ENCODE data around the gene MGRN1. TPM values are rescaled to one million over a fixed set of nuclear protein-coding genes. Genes with fewer than 3 reads are reported as not detected.

Gene MGRN1
- total and polyA plus RNA-seq, 2 experiments from 2014 or later: 14.0 to 26.4 TPM

- Histone ChIP-seq H3K4me3 (no peak overlapping the region), H3K79me2 (ENCODE audit: insufficient read depth) (no peaks in the 10 kb centered on the region), H3K9me3 (ENCODE audit: low read depth) (no peaks in the 10 kb centered on the region), H3K4me2 (ENCODE audit: unreplicated experiment) (no peak overlapping the region), H3K4me1 (ENCODE audit: insufficient read depth) (no peaks in the 10 kb centered on the region), H2AFZ (no peak overlapping the region), H3K36me3 (ENCODE audit: low read depth) (no peaks in the 10 kb centered on the region), H3K27ac (no peak overlapping the region), H3K9ac (no peak overlapping the region), H4K20me1 (ENCODE audit: insufficient read depth) (no peaks in the 10 kb centered on the region), H3F3A (ENCODE audit: insufficient read depth) (no peaks in the 10 kb centered on the region), H3K9me2 (ENCODE audit: insufficient read depth) (no peaks in the 10 kb centered on the region), H3K27me3 (replicated peaks; ENCODE audit: insufficient read depth) (peaks cover 11% of the 10 kb centered on the region; the same call in 1 of the 2 replicates)
- no peak for DNase-seq
- TF ChIP-seq EZH2 (IDR thresholded peaks at IDR 0.05; ENCODE audit: insufficient read depth, poor library complexity, severe bottlenecking) (no peak), EZH2phosphoT487 (IDR thresholded peaks at IDR 0.05; ENCODE audit: insufficient read depth, low read depth) (no peak)
- 36 to 58% methylated on average over 3 to 6 of the region's 6 CpGs for WGBS, 2 experiments (ENCODE audit: low coverage in 1 of 2, low lambda C conversion rate in 2 of 2, missing lambda C conversion rate in 2 of 2)
- in situ Hi-C loops (cut with MboI): no loop called here
Measured at GRCh38 chr16:4601864-4602186, 22.8 kb upstream of the MGRN1 start.

- Histone ChIP-seq H4K20me1 (ENCODE audit: insufficient read depth) (no peaks in the 10 kb centered on the region), H3K27ac (no peak overlapping the region), H3F3A (ENCODE audit: insufficient read depth) (no peaks in the 10 kb centered on the region), H3K4me3 (no peak overlapping the region), H3K36me3 (ENCODE audit: low read depth) (no peaks in the 10 kb centered on the region), H3K27me3 (replicated peaks; ENCODE audit: insufficient read depth) (peaks cover 11% of the 10 kb centered on the region; the same call in 1 of the 2 replicates), H3K9ac (no peak overlapping the region), H3K4me1 (ENCODE audit: insufficient read depth) (no peaks in the 10 kb centered on the region), H3K79me2 (ENCODE audit: insufficient read depth) (no peaks in the 10 kb centered on the region), H3K9me3 (ENCODE audit: low read depth) (no peaks in the 10 kb centered on the region), H3K9me2 (ENCODE audit: insufficient read depth) (no peaks in the 10 kb centered on the region), H3K4me2 (ENCODE audit: unreplicated experiment) (no peak overlapping the region), H2AFZ (no peak overlapping the region)
- in situ Hi-C loops (cut with MboI): no loop called here
- no peak for DNase-seq
- 43 to 78% methylated on average over 5 of the region's 8 CpGs for WGBS, 2 experiments (ENCODE audit: low coverage in 1 of 2, low lambda C conversion rate in 2 of 2, missing lambda C conversion rate in 2 of 2)
- TF ChIP-seq EZH2 (IDR thresholded peaks at IDR 0.05; ENCODE audit: insufficient read depth, poor library complexity, severe bottlenecking) (no peak), EZH2phosphoT487 (IDR thresholded peaks at IDR 0.05; ENCODE audit: insufficient read depth, low read depth) (no peak)
Measured at GRCh38 chr16:4602331-4602730, 22.3 kb upstream of the MGRN1 start.

- peaks cover 4% of the 10 kb centered on the region; the same call in 1 of the 2 replicates for H3K79me2 ChIP-seq (ENCODE audit: insufficient read depth)
- TF ChIP-seq EZH2phosphoT487 (IDR thresholded peaks at IDR 0.05; ENCODE audit: insufficient read depth, low read depth): no peak
- H2AFZ ChIP-seq: no peak overlapping the region
- no peak for DNase-seq
- WGBS, 2 experiments (ENCODE audit: low coverage in 1 of 2, low lambda C conversion rate in 2 of 2, missing lambda C conversion rate in 2 of 2): 55 to 63% methylated on average over 13 of the region's 13 CpGs
- no peak overlapping the region for H3K27ac ChIP-seq
- no peaks in the 10 kb centered on the region for H3K9me3 ChIP-seq (ENCODE audit: low read depth)
- H3K27me3 ChIP-seq (replicated peaks; ENCODE audit: insufficient read depth): peaks cover 2% of the 10 kb centered on the region; the same call in 1 of the 2 replicates
- no peaks in the 10 kb centered on the region for H3K36me3 ChIP-seq (ENCODE audit: low read depth)
- in situ Hi-C loops (cut with MboI): no loop called here
- H3F3A ChIP-seq (ENCODE audit: insufficient read depth): no peaks in the 10 kb centered on the region
- H3K9me2 ChIP-seq (ENCODE audit: insufficient read depth): no peaks in the 10 kb centered on the region
- no peaks in the 10 kb centered on the region for H3K4me1 ChIP-seq (ENCODE audit: insufficient read depth)
- H3K4me3 ChIP-seq: no peak overlapping the region
- H3K4me2 ChIP-seq (ENCODE audit: unreplicated experiment): no peak overlapping the region
- H3K9ac ChIP-seq: no peak overlapping the region
- no peaks in the 10 kb centered on the region for H4K20me1 ChIP-seq (ENCODE audit: insufficient read depth)
Measured at GRCh38 chr16:4603624-4604170, 20.9 kb upstream of the MGRN1 start.

- Histone ChIP-seq H3K4me1 (ENCODE audit: insufficient read depth) (no peaks in the 10 kb centered on the region), H3K9me2 (ENCODE audit: insufficient read depth) (no peaks in the 10 kb centered on the region), H4K20me1 (ENCODE audit: insufficient read depth) (no peaks in the 10 kb centered on the region), H3F3A (ENCODE audit: insufficient read depth) (no peaks in the 10 kb centered on the region), H2AFZ (no peak overlapping the region), H3K4me2 (ENCODE audit: unreplicated experiment) (no peak overlapping the region), H3K9ac (no peak overlapping the region), H3K27ac (no peak overlapping the region), H3K36me3 (ENCODE audit: low read depth) (no peaks in the 10 kb centered on the region), H3K9me3 (ENCODE audit: low read depth) (no peaks in the 10 kb centered on the region), H3K27me3 (replicated peaks; ENCODE audit: insufficient read depth) (no peaks in the 10 kb centered on the region; the same call in 1 of the 2 replicates), H3K79me2 (ENCODE audit: insufficient read depth) (peaks cover 5% of the 10 kb centered on the region), H3K4me3 (no peak overlapping the region)
- whole genome bisulfite sequencing, 2 experiments (ENCODE audit: low coverage in 1 of 2, low lambda C conversion rate in 2 of 2, missing lambda C conversion rate in 2 of 2): 41 to 43% methylated on average over 15 of the region's 15 CpGs
- no peak for TF ChIP-seq EZH2phosphoT487 (IDR thresholded peaks at IDR 0.05; ENCODE audit: insufficient read depth, low read depth)
- TF ChIP-seq EZH2 (IDR thresholded peaks at IDR 0.05; ENCODE audit: insufficient read depth, poor library complexity, severe bottlenecking): no peak
- no peak for DNase-seq
- in situ Hi-C loops (cut with MboI): no loop called here
Measured at GRCh38 chr16:4604401-4604800, 20.2 kb upstream of the MGRN1 start.

- no peak for DNase-seq
- no peaks in the 10 kb centered on the region for H4K20me1 ChIP-seq (ENCODE audit: insufficient read depth)
Measured at GRCh38 chr16:4606354-4606753, 18.3 kb upstream of the MGRN1 start.

More at GRCh38 chr16:4606354-4606753, 18.3 kb upstream of the MGRN1 start:
- in situ Hi-C loops (cut with MboI): no loop called here
- Histone ChIP-seq H3K36me3 (ENCODE audit: low read depth) (no peaks in the 10 kb centered on the region), H3K9me2 (ENCODE audit: insufficient read depth) (no peaks in the 10 kb centered on the region), H3F3A (ENCODE audit: insufficient read depth) (no peaks in the 10 kb centered on the region), H3K27me3 (replicated peaks; ENCODE audit: insufficient read depth) (no peaks in the 10 kb centered on the region), H3K9ac (no peak overlapping the region), H3K4me3 (no peak overlapping the region), H3K79me2 (ENCODE audit: insufficient read depth) (peaks cover 24% of the 10 kb centered on the region), H3K9me3 (ENCODE audit: low read depth) (no peaks in the 10 kb centered on the region), H3K27ac (no peak overlapping the region), H3K4me2 (ENCODE audit: unreplicated experiment) (no peak overlapping the region), H3K4me1 (ENCODE audit: insufficient read depth) (peaks cover 2% of the 10 kb centered on the region; the same call in 1 of the 2 replicates), H2AFZ (no peak overlapping the region)
- 80 to 87% methylated on average over 8 to 9 of the region's 9 CpGs for WGBS, 2 experiments (ENCODE audit: low coverage in 1 of 2, low lambda C conversion rate in 2 of 2, missing lambda C conversion rate in 2 of 2)
- TF ChIP-seq EZH2phosphoT487 (IDR thresholded peaks at IDR 0.05; ENCODE audit: insufficient read depth, low read depth) (no peak), EZH2 (IDR thresholded peaks at IDR 0.05; ENCODE audit: insufficient read depth, poor library complexity, severe bottlenecking) (no peak)

Measured in GM23248 (cell line).